AG10803 (cell line): ENCODE data around the gene SHISA5.
A peak's percentile ranks its signal among the peaks of the same experiment; 100 is the strongest.

Experiments
- DNase-seq: peaks from one replicate; pipeline ENCODE4 v3.0.0; 2010; ENCODE audit warnings: low read depth
- H3K4me3 ChIP-seq: 2 replicates; pipeline ENCODE4 v1.5.1; 2011; ENCODE audit warnings: mild to moderate bottlenecking, low read length, control low read depth
- CTCF ChIP-seq: conservative IDR thresholded peaks from 2 replicates; pipeline ENCODE4 v1.5.1; 2011; ENCODE audit warnings: mild to moderate bottlenecking, low read length, control low read depth, inconsistent platforms

The SHISA5 gene

GRCh38 chr3:48470286-48470685 is 33.7 kb downstream of the SHISA5 start:
- DNase-seq = no peak
- TF ChIP-seq CTCF = no peak
- no peak overlapping the region for H3K4me3 ChIP-seq

GRCh38 chr3:48469046-48469915 is 34.7 kb downstream of the SHISA5 start:
- H3K4me3 ChIP-seq = no peak overlapping the region
- no peak for TF ChIP-seq CTCF
- DNase-seq = no peak

- no peak for TF ChIP-seq CTCF
- H3K4me3 ChIP-seq = no peak overlapping the region
- no peak for DNase-seq
Observed at GRCh38 chr3:48468329-48468731, 35.6 kb downstream of the SHISA5 start.

- DNase-seq = no peak
- no peak for TF ChIP-seq CTCF
- H3K4me3 ChIP-seq = no peak overlapping the region
Observed at GRCh38 chr3:48467473-48468267, 36.3 kb downstream of the SHISA5 start.

- no peak for TF ChIP-seq CTCF
- peak overlapping the region; percentile 60 for H3K4me3 ChIP-seq
- no peak for DNase-seq
Observed at GRCh38 chr3:48467110-48467454, 36.9 kb downstream of the SHISA5 start.

- DNase-seq = peak; percentile 9
- peak overlapping the region; percentile 60 for H3K4me3 ChIP-seq
- TF ChIP-seq CTCF = no peak
Observed at GRCh38 chr3:48466386-48467109, 37.4 kb downstream of the SHISA5 start.
